GM18868 (cell line): ENCODE data around the gene NRIP2.
A peak's percentile ranks its signal among the peaks of the same experiment; 100 is the strongest.

Experiments used
- ATAC-seq: cut with Tn5 transposase; IDR thresholded peaks from one replicate; pipeline ENCODE4 v1.9.1; 2021; ENCODE audit warnings: mild to moderate bottlenecking, moderate library complexity; ENCODE audit not compliant: unreplicated experiment

Gene NRIP2

GRCh38 chr12:2812290-2813213, 22.3 kb downstream of the NRIP2 start, which contains the start of gene ITFG2:
Gene ITFG2, plus strand, starts transcription at chr12:2812668. Its CDS starts 93 bp downstream, at chr12:2812761.
- peak; percentile 94 for ATAC-seq

GRCh38 chr12:2811801-2812200, 23.0 kb downstream of the NRIP2 start:
- no peak for ATAC-seq

GRCh38 chr12:2806700-2807099, 28.1 kb downstream of the NRIP2 start:
- ATAC-seq: no peak

DNA sequence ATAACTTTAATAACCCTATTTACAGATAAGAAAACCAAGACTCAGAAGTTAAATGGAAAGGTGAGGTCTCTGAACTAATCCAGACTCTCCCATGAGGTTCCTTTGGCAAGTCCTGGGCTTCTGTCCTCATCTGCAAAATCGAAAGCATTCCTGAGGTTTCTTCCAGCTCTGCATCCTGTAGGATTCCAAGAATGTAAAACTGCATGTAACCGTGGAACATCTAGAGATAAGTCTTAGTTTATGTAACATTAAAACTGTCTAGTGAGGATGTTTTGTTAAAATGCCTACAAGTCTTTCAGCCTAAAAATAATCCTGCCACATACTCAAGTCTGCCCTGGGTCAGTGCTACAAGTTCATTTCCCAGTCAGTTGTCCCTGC, 29.7 kb downstream of the NRIP2 start:
- no peak for ATAC-seq

DNA sequence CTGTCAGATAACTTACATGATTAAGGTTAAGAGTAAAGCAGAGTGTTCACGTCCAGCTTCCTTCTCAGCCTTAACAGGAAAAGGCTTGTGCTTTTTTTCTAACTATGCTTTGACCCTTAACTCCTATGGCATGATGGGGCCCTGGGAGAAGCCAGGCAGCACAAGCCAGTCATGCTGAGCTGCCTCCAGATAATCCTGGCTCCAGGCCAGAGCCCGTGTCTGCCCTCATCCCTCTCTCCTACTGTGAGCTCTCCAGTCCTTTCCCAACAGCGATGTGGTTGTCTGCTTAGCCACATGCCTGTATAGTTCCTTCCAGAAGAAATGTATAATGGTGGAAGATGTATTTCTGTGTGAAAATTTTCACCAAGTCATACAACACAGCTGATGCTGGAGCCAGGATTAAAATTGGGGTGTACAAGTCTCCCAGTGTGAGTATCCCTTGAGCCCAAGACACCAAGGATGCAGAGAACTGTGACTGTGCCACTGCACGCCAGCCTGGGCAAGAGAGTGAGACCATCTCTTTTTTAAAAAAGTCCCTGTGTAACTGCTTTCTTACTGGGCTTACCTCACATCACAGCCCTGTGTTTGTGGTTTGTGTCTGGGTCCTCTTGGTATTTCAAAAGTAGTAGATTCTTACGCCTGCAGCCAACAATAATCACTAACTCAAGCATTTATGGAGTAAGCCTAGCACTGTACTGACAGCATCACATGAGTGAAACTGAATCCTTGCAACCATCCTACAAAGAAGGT, 30.3 kb downstream of the NRIP2 start:
- no peak for ATAC-seq

DNA sequence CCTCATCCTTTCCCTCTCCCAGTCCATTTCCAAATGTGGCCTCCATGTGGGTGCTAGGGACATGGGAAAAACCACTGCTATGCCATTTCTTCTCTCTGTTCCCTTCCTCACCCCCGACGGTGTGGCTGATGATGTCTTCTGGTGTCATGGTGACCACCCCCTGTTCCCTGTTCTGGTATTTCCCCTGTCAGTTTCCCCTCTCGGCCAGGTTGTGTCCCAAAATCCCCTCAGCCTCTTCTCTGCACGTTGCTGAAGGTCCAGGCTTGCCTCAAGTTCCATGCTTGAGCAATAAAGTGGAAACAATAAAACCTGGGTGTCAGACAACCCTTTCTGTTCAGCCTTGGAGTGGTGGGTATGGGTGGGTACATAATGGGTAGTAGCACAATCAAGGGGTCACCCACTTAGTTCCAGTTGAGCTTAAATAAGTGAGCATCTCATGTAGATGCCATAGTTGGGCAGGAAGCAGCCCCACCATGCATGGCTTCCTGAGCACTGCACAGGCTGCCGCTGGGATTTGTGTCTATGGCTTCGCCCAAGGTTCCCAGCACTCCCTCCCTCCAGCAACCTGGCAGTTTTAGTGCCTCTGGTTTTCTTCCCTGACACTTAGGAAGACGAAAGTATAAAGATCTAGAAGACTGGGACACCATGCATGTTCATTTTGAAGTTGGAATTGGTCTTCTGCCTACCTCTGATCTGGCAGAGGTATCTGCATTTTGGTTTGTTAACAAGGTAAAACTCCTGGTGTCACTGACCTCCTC, 31.0 kb downstream of the NRIP2 start:
- ATAC-seq: peak; percentile 51

DNA sequence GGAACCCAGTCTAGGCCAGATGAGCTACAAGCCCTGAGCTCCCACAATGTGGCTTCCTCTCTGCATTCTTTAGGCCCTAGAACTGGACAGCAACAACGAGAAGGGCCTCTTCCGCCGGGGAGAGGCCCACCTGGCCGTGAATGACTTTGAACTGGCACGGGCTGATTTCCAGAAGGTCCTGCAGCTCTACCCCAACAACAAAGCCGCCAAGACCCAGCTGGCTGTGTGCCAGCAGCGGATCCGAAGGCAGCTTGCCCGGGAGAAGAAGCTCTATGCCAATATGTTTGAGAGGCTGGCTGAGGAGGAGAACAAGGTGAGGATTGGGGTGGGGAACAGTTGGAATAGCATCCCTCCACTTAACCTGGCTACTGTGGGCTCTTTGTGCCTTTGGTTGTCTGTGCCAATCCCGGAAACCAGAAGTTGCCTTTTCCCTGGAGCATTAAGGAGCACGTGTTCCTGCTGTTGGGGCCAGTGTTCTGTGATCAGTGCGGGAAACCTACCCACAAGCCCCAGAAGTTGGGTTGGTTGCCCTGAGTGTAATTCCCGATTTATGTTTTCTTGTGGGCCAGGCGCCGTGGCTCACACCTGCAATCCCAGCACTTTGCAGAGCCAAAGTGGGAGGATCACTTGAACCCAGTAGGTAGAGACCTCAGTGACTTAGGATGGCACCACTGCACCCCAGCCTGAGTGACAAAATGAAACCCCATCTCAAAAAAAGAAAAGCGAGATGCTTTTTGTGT, 33.6 kb downstream of the NRIP2 start:
- ATAC-seq: no peak

GRCh38 chr12:2800046-2800570, 34.7 kb downstream of the NRIP2 start:
- no peak for ATAC-seq

DNA sequence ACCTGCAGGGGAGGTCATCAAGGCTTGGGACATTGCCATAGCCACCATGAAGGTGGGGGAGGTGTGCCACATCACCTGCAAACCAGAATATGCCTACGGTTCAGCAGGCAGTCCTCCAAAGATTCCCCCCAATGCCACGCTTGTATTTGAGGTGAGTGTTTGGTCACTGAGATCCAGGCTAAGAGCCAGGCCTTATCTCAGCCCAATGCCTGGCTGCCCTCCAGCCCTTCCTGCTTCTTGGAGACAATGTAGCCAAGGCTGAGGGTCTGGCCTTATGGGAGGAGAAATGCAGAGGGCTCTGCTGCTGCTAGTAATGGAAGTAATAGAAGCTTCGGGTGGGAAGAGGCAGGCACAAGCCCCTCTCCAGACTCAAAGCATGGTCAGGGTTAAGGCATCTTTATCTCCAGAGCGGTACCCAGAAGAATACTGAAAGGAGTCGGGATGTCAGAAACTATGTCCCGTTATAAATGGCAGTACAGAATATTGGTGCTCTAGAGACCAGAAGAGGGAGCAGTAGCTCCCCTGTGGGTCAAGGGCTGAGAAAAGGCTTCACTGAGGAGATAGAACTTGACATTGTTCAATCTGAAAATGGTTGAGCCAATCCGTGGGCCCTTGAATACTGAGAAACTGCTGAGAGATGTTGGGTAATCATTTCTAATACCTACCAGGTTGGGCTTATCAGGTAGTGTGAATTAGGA, 37.0 kb downstream of the NRIP2 start:
- no peak for ATAC-seq

DNA sequence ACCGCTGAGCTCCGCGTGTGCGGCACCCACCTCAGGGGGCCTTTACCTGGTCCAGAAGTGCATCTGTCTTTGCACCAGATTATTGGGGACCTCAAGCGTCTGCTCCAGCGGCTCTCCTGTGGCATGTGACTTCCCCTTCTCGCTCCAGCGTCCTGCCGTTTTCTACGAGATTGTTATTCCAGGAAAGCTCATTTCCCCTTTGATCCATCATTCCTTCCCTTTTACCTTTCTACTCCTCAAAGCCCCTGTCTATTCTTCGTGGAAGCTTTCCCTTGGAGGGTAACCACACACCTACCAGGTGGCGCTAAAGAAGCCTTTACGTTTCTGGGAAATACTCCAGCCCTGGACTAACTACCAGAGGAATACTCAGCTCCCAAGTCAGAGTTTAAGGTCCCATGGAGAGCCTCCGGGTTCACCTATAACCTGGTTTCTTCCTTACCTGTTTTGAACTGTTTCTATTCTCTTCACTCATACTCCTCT, 38.6 kb downstream of the NRIP2 start:
- no peak for ATAC-seq

DNA sequence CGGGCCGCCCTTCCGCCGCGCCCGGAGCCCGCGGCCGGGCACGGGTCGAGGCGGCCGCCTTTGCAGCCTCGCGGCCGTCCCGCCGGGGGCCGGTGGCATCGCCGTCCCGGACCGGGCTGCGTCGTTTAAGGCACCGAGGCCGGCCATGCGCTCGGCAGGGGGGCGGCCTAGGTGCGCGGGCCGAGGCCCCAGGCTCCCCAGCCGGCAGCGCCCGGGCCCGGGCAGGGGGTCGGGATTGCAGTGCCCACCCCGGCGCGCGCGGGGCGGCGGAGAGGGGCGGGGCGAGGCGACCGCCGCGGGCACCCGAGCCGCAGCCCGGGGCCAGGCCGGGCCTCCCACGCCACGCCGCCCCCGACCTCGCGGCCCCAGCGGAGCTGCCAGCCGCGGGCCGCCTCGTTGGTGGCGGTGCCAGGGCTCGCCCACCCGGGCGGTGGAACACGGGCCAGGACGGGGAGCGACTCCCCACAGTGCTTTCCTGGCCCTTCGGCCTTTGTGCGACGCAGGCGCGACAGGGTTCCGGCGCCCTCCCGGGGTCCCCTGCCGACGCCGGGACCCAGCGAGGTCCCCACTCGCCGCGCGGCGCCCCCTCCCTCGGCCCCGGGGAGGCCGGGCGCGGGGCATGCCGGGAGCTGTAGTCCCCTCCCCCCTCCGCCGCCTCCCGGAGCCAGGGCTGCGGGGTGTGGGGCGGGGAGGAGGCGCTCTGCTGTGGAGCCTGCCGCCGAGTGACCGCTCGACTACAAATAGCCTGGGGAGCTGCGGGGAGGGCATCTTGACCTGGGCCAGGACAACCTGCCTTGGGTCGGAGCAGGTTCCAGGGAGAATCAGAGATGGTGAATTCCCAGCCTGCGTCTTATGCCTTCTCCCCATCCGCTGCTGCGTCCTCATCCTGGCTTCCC, 39.3 kb downstream of the NRIP2 start:
- ATAC-seq: peak; percentile 74

- peak; percentile 83 for ATAC-seq
Measured at GRCh38 chr12:2794736-2795289, 40.0 kb downstream of the NRIP2 start, which contains the start of gene FKBP4. Gene FKBP4, plus strand, starts transcription at chr12:2794970. Its CDS starts 170 bp downstream, at chr12:2795140.

DNA sequence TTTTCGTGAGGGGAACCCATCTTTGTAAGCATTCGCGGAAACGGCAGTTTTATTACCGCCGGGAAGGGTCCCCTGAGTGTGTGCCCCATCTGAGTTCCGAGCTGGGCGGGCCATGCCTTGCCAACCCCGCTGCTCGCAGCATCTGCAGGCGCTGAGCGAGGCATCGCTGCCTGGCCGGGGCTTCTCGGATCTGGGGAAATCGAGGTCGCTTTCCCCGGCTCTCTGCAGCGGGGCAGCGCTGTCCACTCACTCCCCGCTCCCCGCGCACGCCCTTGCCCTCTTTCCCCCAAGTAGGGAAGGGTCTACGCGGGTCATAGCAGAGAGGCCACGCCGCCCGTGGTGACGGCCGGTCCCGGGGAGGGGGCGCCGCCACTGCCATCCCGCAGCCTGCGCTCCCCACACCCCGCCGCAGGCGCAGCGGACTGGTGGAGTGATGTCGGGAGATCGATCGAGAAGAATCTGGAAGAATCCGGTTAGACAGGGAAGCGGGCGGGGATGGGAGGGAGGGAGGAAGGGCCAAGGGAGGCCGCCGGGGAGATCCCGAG, 40.6 kb downstream of the NRIP2 start:
- no peak for ATAC-seq

- ATAC-seq: no peak
Measured at GRCh38 chr12:2793561-2793960, 41.3 kb downstream of the NRIP2 start.

DNA sequence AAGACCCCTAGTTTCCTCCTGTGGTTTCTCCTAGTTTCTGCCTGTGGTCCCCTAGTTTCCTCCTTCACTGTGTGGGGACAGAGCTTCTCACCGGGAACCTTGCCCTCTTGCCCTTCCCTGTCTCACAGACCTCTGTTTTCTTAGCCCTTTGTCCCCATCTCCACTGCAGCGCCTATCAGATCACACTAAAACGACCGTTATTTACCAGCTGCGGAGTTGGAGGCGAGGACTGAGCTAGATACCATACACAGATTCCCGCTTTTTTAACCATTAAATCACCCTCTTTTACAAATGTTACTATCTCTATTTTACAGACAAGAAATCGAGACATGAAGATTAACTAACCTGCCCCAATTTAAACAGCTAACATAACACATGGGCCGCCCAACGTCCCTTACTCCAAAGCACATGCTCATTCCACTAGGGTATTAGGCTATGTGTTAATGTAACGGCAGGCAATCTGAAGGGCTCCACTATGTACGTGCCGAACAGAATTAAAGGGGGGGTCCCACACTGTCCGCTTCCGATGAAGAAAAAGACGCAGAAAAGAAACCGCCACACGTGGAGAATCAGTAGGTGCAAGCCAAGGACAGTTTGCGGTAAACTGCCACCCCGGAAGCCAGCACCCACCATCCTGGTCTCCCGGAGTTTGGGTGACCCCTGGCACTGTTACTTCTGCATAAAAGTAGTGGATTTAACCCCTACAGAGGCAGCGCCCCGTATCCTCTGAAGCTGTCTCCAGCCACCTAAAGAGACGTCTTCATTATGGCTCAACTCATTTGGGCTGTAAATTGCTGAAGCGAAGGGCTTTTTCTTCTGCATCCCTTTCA, 41.9 kb downstream of the NRIP2 start:
- ATAC-seq: no peak

DNA sequence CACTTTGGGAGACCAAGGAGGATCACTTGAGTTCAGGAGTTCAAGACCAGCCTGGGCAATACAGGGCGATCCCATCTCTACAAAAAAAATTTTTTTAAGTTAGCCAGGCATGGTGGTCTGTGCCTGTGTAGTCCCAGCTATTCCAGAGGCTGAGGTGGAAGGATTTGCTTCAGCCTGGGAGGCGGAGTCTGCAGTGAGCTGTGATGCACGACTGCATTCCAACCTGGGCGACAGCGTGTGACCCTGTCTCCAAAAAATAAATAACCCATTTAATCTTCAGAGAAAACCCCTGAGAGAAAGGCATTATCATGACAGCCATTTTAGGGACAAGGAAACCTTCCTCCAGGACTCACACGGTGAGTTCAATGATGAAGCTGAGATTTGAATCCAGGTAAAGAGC, 43.7 kb downstream of the NRIP2 start:
- no peak for ATAC-seq

GRCh38 chr12:2785017-2785416, 49.8 kb downstream of the NRIP2 start:
- no peak for ATAC-seq
